ENCODE results near the gene DSTN. TPM values are rescaled to one million over a fixed set of nuclear protein-coding genes. Genes with fewer than 3 reads are reported as not detected.
A peak's percentile ranks its signal among the peaks of the same experiment; 100 is the strongest.

Gene DSTN
- total RNA-seq, 1 donor from 2014 or later: 157 TPM

- DNase-seq: no peak
Observed at GRCh38 chr20:17613328-17614175, 43.7 kb downstream of the DSTN start.

- DNase-seq: no peak
Observed at GRCh38 chr20:17614176-17614811, 44.4 kb downstream of the DSTN start.

GRCh38 chr20:17614812-17615644 lies 45.2 kb downstream of the DSTN start:
- no peak for DNase-seq

- no peak for DNase-seq
Observed at GRCh38 chr20:17615645-17616479, 46.0 kb downstream of the DSTN start.

- DNase-seq: no peak
Observed at GRCh38 chr20:17616480-17617211, 46.8 kb downstream of the DSTN start.

- peak; percentile 68 for DNase-seq
Observed at GRCh38 chr20:17617212-17617867, 47.5 kb downstream of the DSTN start.

GRCh38 chr20:17617868-17618672 lies 48.2 kb downstream of the DSTN start:
- DNase-seq: no peak

GRCh38 chr20:17618673-17619013 lies 48.8 kb downstream of the DSTN start:
- no peak for DNase-seq

- DNase-seq: no peak
Observed at GRCh38 chr20:17619351-17620093, 49.6 kb downstream of the DSTN start.

- DNase-seq: no peak
Observed at GRCh38 chr20:17620371-17621228, 50.7 kb downstream of the DSTN start.

- no peak for DNase-seq
Observed at GRCh38 chr20:17621229-17621968, 51.5 kb downstream of the DSTN start.

GRCh38 chr20:17622086-17622850 lies 52.4 kb downstream of the DSTN start:
- no peak for DNase-seq

GRCh38 chr20:17622851-17623508 lies 53.1 kb downstream of the DSTN start:
- DNase-seq: no peak

GRCh38 chr20:17624070-17624469 lies 54.2 kb downstream of the DSTN start:
- DNase-seq: no peak

- DNase-seq: no peak
Observed at GRCh38 chr20:17624551-17625245, 54.8 kb downstream of the DSTN start.

Measured in dermis blood vessel endothelial cell (primary cell).